DOHH2 (cell line): ENCODE measurements around the gene RALA.

Source experiments
- H3F3A ChIP-seq: fragments of 200-600 bp; sonication (generic), shearing (Covaris generic); 2 replicates; pipeline ENCODE4 v1.6.0; 2016; ENCODE audit warnings: antibody characterized with exemption, mild to moderate bottlenecking; ENCODE audit not compliant: control insufficient read depth, insufficient read depth
- H3K27ac ChIP-seq: fragments of 200-600 bp; sonication (generic); 2 replicates; pipeline ENCODE4 v1.5.1; 2014; ENCODE audit warnings: low read depth, mild to moderate bottlenecking, low read length, moderate library complexity
- H3K27me3 ChIP-seq: fragments of 200-600 bp; sonication (generic); 2 replicates; pipeline ENCODE4 v1.6.1; 2014; ENCODE audit warnings: mild to moderate bottlenecking, low read length, mixed read lengths; ENCODE audit not compliant: control insufficient read depth
- H3K36me3 ChIP-seq: fragments of 200-600 bp; sonication (generic); 2 replicates; pipeline ENCODE4 v1.6.1; 2014; ENCODE audit warnings: mild to moderate bottlenecking, low read length, moderate library complexity, mixed read lengths; ENCODE audit not compliant: control insufficient read depth
- H3K4me1 ChIP-seq: fragments of 200-600 bp; sonication (generic); 2 replicates; pipeline ENCODE4 v1.6.1; 2014; ENCODE audit warnings: mild to moderate bottlenecking, low read length, mixed read lengths; ENCODE audit not compliant: control insufficient read depth
- H3K4me2 ChIP-seq: fragments of 200-600 bp; sonication (generic); 2 replicates; pipeline ENCODE4 v1.6.0; 2014; ENCODE audit warnings: mild to moderate bottlenecking, low read length, moderate library complexity
- H3K4me3 ChIP-seq: fragments of 200-600 bp; sonication (generic); 2 replicates; pipeline ENCODE4 v1.5.1; 2014; ENCODE audit warnings: mild to moderate bottlenecking, low read length, mixed read lengths
- H3K79me2 ChIP-seq: fragments of 200-600 bp; sonication (generic); 2 replicates; pipeline ENCODE4 v1.6.1; 2014; ENCODE audit warnings: mild to moderate bottlenecking, low read length, mixed read lengths; ENCODE audit not compliant: control insufficient read depth
- H3K9me2 ChIP-seq: fragments of 200-600 bp; sonication (generic); replicated peaks from 2 replicates; pipeline ENCODE4 v1.6.1; 2014; ENCODE audit warnings: mild to moderate bottlenecking, low read length, mixed read lengths; ENCODE audit not compliant: control insufficient read depth
- H3K9me3 ChIP-seq: fragments of 200-600 bp; sonication (generic); 2 replicates; pipeline ENCODE4 v1.6.1; 2014; ENCODE audit warnings: antibody characterized with exemption, low read length, mixed read lengths; ENCODE audit not compliant: control insufficient read depth, insufficient read depth
- H4K20me1 ChIP-seq: fragments of 200-600 bp; sonication (generic); 2 replicates; pipeline ENCODE4 v1.6.0; 2014; ENCODE audit warnings: low read depth, mild to moderate bottlenecking, antibody characterized with exemption, low read length, moderate library complexity; ENCODE audit not compliant: control insufficient read depth, insufficient read depth
- EZH2phosphoT487 ChIP-seq: fragments of 200-600 bp; sonication (generic); IDR thresholded peaks from 2 replicates; pipeline ENCODE4 v1.6.1; 2017; ENCODE audit warnings: borderline replicate concordance, mild to moderate bottlenecking, antibody characterized with exemption, low read length, moderate library complexity, mixed read lengths
- TF ChIP-seq, protein P1 (sequence below): fragments of 200-600 bp; sonication (generic); IDR thresholded peaks from one replicate; pipeline ENCODE4 v1.5.1; 2014; ENCODE audit warnings: antibody characterized with exemption, mild to moderate bottlenecking, low read depth, low read length; ENCODE audit not compliant: poor library complexity, severe bottlenecking

RALA gene

DNA sequence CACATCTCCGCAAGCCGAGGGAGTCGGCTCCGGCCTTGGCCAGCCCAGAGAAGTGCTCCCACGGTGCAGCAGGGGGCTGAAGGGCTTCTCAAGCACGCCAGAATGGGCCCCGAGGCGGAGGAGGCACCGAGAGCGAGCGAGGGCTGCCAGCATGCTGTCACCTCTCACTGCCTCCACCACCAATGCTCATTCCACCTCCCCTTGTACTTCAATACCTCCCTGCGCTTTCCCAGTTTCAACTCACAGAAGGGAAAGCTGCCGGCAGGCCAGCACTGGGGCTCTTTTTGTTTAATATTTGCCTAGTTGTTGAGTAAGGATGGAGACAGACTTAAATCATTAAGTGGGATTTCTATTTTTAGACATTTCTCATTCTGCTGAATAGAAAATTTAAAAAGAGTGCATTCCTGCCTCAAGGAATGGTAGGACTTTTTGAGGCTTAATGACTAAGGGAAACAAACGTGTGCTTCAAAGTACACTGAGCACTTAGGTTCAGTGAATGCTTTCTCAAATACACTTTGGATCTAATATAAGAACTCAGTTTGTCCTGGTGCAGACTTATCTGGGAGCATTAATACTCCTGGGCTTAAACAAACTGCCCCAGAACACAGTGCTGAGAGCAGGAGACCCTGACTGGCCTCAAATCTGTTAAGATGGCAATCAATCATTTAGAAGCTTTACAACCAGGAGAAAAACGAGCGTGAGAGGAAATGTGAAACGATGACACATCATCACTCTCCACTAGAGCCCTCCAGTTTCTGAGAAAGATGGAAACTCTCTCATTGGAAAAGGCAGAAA, 131.2 kb downstream of the RALA start:
- Histone ChIP-seq H3K79me2 (peaks cover 30% of the 10 kb centered on the region), H3K4me2 (no peak overlapping the region), H3K9me2 (no peaks in the 10 kb centered on the region; the same call in 1 of the 2 replicates), H3K4me3 (no peak overlapping the region), H3F3A (no peaks in the 10 kb centered on the region), H3K9me3 (no peaks in the 10 kb centered on the region; the same call in 1 of the 2 replicates), H3K36me3 (peaks cover 15% of the 10 kb centered on the region), H3K27ac (no peak overlapping the region), H4K20me1 (no peaks in the 10 kb centered on the region), H3K4me1 (no peaks in the 10 kb centered on the region), H3K27me3 (no peaks in the 10 kb centered on the region)
- no peak for TF ChIP-seq EZH2phosphoT487
- TF ChIP-seq, protein P1, sequence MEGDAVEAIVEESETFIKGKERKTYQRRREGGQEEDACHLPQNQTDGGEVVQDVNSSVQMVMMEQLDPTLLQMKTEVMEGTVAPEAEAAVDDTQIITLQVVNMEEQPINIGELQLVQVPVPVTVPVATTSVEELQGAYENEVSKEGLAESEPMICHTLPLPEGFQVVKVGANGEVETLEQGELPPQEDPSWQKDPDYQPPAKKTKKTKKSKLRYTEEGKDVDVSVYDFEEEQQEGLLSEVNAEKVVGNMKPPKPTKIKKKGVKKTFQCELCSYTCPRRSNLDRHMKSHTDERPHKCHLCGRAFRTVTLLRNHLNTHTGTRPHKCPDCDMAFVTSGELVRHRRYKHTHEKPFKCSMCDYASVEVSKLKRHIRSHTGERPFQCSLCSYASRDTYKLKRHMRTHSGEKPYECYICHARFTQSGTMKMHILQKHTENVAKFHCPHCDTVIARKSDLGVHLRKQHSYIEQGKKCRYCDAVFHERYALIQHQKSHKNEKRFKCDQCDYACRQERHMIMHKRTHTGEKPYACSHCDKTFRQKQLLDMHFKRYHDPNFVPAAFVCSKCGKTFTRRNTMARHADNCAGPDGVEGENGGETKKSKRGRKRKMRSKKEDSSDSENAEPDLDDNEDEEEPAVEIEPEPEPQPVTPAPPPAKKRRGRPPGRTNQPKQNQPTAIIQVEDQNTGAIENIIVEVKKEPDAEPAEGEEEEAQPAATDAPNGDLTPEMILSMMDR = no peak

DNA sequence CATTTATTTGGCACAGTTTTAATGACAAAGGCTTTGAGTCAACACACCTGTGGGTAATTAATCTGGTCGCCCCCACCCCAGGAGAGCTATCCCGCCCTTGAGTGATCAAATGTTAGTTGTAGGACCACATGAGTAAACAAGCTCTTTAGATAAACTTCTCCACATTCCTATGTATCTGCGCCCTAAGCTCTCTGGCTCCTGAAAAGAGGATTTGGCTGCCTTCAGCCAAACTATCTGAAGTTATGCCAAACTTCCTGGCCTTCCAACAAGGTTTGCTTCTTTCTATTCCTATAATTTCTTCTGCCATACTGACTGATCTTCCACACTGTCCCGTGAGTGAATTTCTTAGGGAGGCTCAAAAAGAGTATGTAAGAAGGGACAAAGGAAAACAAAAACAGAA, 134.2 kb downstream of the RALA start:
- H3K27ac ChIP-seq = no peak overlapping the region
- no peaks in the 10 kb centered on the region for H4K20me1 ChIP-seq
- H3K4me3 ChIP-seq = no peak overlapping the region
- no peaks in the 10 kb centered on the region for H3K9me2 ChIP-seq
- TF ChIP-seq, protein P1 = no peak
- no peak for TF ChIP-seq EZH2phosphoT487
- no peaks in the 10 kb centered on the region for H3F3A ChIP-seq
- H3K4me2 ChIP-seq = no peak overlapping the region
- H3K36me3 ChIP-seq = 0 out of 2 replicates have a peak, but pooled peaks cover 3% of the 10 kb centered on the region
- H3K4me1 ChIP-seq = no peaks in the 10 kb centered on the region
- H3K79me2 ChIP-seq = peaks cover 10% of the 10 kb centered on the region
- no peaks in the 10 kb centered on the region for H3K27me3 ChIP-seq
- H3K9me3 ChIP-seq = no peaks in the 10 kb centered on the region
